RCC 7860 (cell line): ENCODE data around the gene CBLB.
"Not testable (repeated sequence)": the region's sequence is repeated elsewhere in the genome, so short reads cannot be mapped to it uniquely, and the experiment has no call there.

Source experiments
- DNase-seq: peaks from one replicate; pipeline ENCODE4 v3.0.0-alpha.2; 2015; ENCODE audit warnings: low spot score
- FAIRE-seq: peaks from 2 replicates; lab custom pipeline; 2012; peaks lifted over from hg19 to GRCh38; lab: Jason Lieb, UNC

The CBLB gene

DNA sequence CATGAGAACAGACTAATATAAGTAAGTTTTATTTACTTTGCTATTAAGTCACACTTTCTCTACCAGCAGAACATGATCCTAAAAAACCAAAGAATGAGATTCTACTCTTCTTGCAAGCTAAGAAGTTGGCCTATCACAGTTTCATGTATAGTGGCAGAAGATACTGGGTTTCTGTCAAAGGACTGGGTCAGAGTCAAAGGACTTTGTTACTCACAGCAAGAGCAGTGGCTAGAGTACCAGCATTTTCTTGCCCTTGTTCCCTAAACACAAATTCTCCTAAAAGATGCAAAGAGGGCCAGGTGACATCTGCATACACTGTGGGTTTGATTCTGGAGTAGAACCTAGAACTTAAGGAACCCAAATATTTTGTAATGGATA is 105.2 kb downstream of the CBLB start:
- no peak for DNase-seq
- no peak for FAIRE-seq

DNA sequence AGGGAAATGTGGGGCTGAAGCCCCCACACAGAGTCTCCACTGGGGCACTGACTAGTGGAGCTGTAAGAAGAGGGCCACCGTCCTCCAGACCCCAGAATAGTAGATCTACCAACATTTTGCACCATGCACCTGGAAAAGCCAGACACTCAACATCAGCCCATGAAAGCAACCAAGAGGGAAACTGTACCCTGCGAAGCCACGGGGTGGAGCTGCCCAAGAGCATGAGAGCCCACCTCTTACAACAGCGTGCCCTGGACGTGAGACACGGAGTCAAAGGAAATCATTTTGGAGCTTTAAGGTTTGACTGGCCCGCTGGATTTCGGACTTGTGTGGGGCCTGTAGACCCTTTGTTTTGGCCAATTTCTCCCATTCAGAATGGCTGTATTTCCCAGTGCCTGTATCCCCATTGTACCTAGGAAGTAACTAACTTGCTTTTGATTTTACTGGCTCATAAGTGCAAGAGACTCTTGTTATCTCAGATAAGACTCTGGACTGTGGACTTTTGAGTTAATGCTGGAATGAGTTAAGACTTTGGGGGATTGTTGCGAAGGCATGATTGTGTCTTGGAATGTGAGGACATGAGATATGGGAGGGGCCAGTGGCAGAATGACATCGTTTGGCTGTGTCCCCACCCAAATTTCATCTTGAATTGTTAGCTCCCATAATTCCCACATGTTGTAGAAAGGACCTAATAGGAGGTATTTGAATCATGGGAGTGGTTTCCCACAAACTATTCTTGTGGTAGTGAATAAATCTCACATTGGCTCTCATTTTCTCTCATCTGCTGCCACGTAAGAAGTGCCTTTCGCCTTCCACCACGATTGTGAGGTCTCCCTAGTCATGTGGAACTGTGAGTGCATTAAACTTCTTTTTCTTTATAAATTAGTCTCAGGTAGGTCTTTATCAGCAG is 105.8 kb downstream of the CBLB start:
- FAIRE-seq: no peak

DNA sequence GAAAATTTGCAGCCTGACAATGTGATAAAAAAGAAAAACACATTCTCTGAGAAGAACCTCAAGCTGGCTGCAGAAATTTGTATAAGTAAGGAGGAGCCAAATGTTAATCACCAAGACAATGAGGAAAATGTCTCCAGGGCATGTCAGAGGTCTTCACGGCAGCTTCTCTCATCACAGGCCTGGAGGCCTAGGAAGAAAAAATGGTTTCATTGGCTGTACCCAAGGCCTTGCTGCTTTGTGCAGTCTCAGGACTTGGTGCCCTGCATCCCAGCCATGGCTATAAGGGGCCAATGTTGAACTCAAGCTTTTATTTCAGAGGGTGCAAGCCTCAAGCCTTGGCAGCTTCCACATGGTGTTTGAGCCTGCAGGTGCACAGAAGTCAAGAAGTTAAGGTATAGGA is 106.6 kb downstream of the CBLB start:
- not testable (repeated sequence) for FAIRE-seq, DNase-seq

More for the DNA sequence above, 105.8 kb downstream of the CBLB start:
- no peak for DNase-seq

DNA sequence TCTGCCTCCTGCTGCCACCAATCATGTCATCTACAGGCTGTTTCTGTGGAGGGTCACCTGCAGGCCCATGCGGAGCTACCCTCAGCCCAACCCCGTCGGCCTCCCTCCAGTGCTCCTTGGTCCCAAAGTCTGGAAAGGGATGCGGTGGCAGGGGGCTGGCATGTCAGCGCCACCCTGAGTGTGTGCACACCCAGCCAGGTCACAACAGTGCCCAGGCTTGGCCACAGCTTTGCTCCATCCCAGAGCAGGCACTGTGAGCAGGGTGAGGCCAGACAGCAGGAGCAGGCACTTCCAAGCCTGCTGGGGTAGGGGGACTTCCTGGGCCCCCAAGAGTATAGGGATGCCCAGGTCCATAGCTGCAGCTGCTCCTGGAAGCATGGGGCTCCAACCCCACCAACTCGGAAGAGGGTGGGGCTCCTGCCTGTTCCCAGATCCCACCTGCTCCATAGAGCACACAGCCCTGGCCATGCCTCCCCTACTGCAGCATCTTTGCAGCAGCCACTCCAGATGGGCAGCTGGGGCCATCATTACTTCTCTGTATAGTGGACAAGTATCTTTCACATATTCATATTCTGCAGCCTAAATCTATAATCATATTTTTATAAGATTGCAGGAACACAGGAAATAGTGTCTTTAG is 109.3 kb downstream of the CBLB start:
- DNase-seq (no peak), FAIRE-seq (no peak)

DNA sequence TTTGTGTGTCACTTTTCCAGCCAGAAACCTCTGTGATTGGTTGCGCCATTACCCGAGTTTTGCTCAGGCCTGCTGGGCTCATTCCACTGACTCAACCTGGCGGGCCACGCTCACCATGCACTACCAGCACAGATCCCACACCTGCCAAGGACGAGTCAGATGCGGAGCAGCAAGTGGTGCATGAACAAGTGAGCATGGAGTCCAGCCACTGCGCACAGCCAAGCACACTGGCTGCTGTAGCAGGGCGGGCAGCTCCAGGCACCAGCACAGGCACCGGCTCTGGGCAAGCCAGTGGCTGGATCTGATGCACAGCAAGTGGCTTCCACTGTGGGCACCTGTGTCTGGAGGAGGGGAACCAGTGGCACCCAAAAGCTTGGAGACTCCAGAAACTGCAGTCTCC is 110.4 kb downstream of the CBLB start:
- DNase-seq: no peak
- FAIRE-seq: no peak

DNA sequence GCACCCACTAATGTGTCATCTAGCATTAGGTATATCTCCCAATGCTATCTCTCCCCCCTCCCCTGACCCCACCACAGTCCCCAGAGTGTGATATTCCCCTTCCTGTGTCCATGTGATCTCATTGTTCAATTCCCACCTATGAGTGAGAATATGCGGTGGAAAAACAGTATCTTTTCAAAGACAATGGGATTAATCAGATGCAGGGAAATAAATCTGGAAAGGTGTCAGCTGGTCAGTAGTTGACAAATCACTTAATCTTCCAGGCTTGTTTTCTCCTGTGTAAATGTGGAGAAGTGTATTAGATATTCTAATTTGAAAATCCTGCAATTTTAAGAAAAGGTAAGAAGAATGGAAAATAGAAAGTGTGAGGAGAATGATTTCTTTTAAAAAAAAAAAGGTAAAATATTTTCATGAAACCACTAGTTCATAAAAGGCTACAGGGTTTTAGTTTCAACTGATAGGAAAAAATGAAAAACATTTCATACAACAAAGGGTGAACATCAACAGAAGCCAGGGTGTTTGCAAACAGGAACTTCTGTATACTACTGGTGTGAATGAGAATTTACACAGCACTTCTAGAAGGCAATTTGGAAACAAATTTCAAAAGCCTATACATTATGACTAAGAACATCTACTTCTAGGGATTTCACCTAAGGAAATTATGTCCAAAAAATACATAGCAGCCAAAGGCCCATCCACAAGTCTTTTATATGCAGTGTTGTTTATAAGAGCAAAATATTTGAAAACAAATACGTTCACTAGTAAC is 113.5 kb downstream of the CBLB start:
- no peak for FAIRE-seq
- no peak for DNase-seq

DNA sequence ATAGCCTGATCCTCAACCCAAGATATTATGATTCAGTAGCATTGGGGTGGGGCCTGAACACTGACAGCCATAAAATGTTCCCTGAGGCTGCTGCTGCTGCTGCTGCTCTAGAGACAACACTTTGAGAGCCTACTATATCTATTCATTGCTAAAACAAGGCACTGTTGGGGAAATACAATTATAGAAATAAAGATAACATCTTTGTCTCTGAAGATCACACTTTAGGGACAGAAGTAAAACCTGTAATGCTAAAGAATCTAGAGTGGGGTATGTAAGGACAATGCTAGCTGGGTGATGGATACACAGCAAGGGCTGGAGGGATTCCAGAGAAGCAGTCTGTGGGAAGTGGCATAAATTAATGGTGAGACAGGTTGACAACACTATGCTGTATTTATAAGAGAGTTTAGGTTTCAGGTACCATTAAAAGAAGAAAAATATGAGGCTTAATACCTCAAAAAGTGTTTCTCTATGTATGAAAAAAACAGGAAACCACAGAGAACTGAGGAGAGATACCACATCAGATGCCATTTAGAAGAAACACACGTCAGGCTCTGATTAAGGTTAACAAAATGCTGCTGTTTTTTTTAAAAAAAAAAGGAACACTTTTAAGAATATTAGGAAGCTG is 115.9 kb downstream of the CBLB start:
- FAIRE-seq (no peak), DNase-seq (no peak)

DNA sequence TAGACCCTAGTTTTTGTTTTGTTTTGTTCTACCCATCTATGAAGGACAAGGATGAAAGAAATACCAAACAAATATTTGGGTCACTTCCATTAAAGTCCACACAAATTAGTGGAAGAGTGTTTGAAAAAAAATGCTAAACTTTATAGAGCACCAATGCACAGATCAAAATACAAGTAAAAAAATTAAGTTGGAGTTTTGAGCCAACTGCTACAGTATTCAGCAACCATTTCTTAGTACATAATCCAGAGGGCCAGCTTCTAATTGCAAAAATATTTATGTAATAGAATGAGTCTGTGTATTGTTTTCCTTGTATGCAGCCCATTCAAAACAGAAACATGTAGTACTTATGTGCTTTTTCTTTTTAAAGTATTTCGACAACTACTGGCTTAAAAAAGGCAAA is 121.1 kb downstream of the CBLB start:
- DNase-seq (no peak), FAIRE-seq (no peak)

DNA sequence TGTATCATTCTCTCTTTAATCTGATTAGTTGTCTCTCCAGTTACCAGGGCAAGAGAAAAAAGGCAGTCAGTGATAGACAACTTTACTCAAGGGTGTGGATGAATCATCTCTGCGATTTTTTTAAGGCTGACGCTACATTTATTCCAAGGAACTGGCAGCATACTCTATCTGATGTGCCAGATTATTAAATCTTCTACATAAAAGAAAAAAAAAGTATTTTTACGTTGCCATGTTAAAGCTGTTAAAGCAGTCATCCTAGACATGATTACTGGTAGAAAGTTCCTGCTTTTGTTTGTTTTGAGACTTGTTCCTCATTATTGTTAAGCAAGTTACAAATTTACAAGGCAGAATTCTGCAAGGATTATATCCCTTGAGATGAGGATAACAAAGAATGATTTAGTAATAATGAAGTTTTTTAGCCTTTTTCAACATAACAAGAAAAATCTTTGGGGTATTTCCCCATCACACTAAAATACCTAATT is 121.7 kb downstream of the CBLB start:
- DNase-seq (peak; percentile 32), FAIRE-seq (no peak)

DNA sequence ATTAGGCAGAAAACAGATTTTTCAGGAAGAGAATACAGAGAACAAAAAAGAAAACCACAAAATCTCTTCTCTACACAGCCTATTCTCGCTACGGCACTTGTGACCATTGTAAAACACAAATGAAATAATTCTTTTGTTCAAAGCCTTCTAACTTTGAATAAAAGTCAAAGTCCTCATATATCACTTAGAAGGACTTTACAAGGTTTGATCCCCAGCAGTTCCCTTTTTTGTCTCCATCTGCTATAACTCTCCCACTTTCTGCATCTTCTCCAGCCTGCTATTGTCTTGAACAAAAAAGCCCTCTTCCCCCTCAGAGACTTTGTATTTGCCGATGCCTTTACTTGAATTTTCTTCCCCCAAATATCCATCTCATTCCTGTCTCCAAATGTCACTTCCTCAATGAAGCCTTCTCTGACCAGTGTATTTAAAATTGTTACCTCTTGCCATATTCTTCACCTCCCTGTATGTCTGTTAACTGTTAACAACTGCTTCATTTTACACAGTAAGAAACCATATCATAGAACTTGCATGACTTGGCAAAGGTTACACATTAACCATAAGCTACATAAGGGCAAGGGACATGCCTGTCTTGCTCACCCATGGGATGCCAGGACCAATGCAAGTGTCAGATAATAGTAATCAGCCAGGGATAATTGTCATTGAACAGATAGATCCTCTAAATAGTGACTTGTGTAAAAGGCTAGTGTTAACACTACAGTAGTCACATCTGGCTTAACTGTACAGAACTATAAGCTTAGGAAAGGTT is 122.4 kb downstream of the CBLB start:
- peak; percentile 71 for DNase-seq
- peak; percentile 90 for FAIRE-seq

DNA sequence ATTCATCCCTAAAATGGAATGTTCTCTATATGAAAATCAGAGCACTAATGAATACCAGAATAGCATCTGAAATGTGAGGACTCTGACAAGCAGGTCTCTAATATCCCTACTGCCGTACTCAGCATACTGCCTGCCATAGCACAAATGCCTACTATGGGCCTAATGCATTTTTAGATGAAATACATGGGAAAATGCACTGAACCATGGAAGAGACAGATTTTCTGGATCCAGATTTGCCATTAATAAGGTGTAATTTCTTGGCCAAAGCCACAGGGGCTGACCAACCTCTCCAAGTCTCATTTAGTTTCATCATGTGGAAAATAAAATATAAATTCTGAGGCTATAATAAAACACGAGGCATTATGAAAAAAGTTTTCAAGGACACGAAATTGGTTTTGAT is 123.8 kb downstream of the CBLB start:
- DNase-seq: no peak
- peak; percentile 32 for FAIRE-seq

DNA sequence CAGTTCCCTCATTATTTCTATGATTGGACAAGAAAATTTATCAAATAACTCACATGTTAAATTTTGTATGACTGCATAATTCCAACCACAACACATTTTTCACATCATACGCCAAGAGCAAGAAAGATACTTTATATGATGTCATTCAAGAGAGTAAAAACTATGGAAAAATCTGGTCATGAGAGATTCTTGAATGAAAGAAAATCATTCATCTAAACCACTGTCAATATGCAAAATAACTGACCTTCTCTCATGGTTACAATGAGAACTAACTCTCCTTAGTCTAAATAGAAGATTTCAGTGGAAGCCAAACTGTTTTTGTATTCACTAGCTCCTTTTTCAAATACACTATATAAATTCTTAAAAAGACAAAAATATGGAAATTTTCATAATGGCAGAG is 124.6 kb downstream of the CBLB start:
- DNase-seq (no peak), FAIRE-seq (no peak)

DNA sequence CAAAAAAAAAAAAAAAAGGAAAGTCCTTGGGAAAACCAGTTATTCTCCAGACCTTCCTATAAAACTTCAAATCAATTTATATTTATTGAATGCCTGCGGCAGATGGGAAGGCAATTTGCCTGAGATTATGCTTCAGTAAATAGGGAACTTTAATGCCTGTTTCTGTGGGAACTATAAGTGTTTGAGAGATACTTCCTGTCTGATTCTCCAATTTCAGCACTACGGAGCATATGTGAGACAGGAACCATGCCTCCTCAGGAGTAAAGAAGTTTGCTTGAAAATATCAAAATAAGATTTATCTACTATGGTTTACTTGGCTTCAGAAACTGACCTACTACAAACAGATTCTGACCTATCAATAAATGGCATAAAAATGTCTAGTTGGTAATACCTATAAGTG is 135.5 kb downstream of the CBLB start:
- no peak for FAIRE-seq

DNA sequence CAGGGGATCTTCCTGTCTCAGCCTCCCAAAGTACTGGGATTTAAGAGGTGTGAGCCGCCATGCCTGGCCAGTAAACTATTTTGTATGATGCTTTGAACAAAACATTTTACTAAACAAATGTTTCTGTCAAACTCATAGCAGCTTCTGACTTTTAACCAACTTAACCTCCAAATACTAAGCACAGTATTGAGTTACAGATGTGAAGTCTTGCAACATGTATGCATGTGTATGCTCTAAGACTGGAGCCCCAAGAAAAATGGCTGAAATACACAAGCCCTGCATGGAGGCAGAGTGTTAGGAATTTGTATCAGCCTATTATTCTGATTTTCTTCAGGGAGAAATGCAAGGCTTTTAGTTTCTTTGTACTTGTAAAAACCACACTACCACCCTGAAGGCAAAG is 137.1 kb downstream of the CBLB start:
- DNase-seq (no peak), FAIRE-seq (no peak)

More for the DNA sequence above, 135.5 kb downstream of the CBLB start:
- no peak for DNase-seq

DNA sequence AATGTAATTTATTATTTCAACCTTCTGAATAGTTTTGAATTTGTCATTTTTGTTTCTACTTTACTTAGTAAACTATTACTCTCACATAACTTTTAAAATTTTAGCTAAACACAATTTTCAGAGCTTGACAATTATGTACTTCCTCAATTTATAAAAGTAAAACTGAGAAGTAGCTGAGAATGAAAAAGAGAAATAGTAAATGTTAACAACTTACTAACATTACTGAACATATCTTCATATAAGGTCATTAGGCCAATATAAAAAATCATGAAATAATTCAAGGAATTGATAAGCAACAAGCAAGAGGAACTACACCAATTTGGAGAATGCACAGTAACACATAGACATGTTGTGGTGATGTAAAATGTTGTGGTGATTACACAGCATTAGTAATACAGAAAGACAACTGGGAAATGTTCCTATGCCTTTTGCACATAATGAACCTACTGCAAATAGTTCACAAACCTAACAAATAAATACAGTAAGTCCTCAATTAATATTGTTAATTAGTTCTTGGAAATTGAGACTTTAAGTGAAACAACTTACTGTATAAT is 137.9 kb downstream of the CBLB start:
- DNase-seq: no peak
- FAIRE-seq: peak; percentile 31

DNA sequence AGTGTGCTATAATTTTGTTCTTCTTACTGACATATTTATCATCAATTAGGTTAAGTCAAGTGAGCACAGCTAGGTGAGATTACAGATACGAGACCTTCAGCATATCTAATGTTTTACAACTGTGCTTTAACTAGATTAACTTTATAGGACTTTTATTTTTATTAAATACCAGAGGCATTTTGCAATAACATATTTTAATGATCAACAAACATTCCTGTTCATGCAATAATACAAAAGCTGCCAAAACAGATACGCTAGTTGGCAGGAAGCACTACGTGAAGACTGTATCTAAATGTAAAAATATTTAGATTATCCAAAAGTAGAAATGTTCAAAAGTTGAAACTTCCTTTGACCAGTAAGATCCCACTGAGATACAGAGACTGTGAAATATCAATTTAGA is 139.1 kb downstream of the CBLB start:
- FAIRE-seq (no peak), DNase-seq (no peak)

DNA sequence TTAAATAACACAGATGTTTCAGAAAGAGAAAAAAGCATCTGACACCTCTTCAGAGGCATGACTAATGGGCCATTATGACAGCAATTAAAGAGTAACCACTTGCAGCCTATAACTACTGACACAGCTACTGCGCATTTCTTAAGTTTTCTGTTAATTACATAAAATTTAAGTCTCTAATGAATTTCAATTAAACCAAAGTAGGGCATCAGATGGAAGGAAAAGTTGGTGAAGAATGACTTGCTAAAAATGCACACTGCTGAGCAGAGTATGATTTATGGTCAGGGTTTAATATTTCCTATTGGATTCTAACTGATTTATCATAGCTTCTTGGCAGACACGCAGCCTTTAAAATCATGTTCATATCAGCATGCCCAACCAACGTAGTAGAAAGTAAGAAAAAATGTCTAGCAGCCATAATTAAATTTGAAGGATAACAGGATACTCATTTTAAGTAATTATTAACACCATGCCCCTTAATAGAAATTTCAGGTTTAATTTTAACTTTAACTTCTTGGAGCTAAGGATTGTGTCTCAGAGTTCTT is 140.0 kb downstream of the CBLB start:
- DNase-seq (no peak), FAIRE-seq (peak; percentile 37)

DNA sequence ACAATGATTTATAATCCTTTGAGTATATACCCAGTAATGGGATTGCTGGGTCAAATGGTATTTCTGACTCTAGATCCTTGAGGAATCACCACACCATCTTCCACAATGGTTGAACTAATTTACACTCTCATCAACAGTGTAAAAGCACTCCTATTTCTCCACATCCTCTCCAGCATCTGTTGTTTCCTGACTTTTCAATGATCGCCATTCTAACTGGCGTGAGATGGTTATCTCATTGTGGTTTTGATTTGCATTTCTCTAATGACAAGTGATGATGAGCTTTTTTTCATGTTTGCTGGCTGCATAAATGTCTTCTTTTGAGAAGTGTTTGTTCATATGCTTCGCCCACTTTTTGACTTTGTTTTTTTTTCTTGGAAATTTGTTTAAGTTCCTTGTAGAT is 141.8 kb downstream of the CBLB start:
- not testable (repeated sequence) for DNase-seq, FAIRE-seq

DNA sequence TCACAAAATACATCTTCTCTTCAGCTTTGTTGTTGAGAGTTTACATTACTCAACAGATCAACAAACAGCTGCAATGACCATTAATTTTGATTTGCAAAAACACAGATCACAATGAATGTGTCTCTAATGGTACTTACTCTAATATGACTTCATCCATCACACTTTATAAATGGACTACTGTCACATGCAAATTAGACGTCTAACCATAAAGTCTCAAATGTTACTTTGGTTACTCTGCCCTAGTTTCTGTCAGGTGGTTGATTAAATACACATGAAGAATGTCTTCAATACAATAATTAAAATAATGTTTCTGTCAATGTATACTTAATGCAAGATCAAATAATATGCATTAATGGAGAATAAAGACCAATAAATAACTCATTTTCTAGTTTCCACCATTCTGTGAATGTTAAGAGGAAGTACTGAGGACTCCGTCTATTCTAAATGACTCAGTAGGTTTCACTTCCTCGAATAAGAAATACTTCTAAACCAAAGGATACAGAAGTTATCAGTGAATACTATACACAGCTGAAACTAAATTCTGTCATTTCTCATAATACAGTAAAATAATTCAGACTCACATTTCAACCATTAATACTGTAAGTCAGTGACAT is 145.8 kb downstream of the CBLB start:
- no peak for FAIRE-seq
- DNase-seq: no peak
